Stimulated activated CD8-positive, alpha-beta memory T cell treated with anti-CD3 and anti-CD28 coated beads, Interleukin-7, amount 100 ng/mL, for 1 hour (primary cell): Measurements from ENCODE around the gene DNAAF8.

ENCODE experiments used
- DNase-seq, 2 donors: peaks; one replicate each; pipeline ENCODE4 v3.0.0-alpha.2; 2020; ENCODE audit warnings: low read depth in 2 of 2

Gene DNAAF8

GRCh38 chr16:4695473-4696171, 38.7 kb upstream of the DNAAF8 start:
- DNase-seq, result no peak

DNA sequence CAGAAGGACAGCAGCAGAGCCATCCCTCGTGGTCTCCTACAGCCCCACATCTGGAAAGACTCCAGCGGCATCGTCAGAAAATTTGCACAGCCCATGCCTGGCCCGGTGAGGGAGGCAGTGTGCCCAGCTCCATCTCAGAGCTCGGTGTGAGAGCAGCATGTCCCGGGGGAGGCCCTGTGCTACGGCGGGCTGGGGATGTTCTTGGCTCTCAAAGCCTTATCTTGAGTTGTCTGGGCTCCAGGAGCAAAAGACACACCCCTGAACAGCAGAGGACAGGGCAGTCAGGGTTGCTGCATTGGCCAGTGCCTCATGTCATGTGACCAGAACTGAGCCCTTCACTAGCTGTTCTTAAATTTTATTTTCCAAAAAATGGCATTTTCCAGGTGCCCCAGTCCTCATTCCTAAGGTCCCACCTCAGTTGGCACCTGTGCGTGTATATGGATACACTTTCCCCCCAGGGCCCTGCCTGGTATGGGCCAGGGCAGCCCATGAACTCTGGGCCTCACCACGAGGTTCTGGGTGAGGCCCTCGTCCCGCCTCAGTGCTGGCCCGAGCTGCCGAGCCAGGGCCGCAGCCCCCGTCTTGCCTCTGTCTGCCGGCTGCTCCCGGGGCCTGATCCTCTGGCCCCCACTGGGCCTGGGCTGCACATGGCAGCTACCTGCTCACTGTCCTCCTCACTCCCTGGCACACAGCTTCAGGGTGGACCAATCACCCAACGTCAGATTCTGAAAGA, 38.0 kb upstream of the DNAAF8 start:
- no peak for DNase-seq

GRCh38 chr16:4696905-4697847, 37.2 kb upstream of the DNAAF8 start:
- no peak for DNase-seq

GRCh38 chr16:4697848-4698291, 36.5 kb upstream of the DNAAF8 start:
- DNase-seq, result no peak

- DNase-seq, result no peak
Measured at GRCh38 chr16:4698321-4699045, 35.9 kb upstream of the DNAAF8 start.

DNA sequence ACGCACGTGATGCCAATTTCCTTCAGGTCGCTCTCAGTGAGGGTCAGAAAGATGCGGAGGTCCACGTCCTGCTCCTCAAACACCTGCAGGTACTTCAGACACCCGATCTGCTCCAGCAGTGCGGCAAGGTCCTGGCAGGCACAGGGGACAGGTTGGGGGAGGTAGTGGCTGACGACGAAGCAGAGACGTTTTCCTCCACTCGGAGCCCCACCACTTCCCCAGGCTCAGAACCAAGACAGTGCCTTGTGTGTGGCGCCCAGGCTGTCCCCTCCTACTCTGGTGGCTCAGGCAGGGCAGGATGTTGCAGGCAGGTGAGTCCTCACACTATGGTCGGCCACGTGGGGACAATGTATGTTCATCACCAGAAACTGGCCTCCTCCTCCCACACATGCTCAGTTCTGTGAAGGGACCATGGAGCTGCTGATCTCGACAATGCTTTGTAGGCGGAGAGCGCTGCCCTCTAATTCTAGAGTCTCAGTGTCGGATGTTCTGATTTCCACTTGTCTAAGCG, 35.2 kb upstream of the DNAAF8 start:
- DNase-seq, result no peak

GRCh38 chr16:4700380-4700996, 33.8 kb upstream of the DNAAF8 start:
- DNase-seq, result no peak

DNA sequence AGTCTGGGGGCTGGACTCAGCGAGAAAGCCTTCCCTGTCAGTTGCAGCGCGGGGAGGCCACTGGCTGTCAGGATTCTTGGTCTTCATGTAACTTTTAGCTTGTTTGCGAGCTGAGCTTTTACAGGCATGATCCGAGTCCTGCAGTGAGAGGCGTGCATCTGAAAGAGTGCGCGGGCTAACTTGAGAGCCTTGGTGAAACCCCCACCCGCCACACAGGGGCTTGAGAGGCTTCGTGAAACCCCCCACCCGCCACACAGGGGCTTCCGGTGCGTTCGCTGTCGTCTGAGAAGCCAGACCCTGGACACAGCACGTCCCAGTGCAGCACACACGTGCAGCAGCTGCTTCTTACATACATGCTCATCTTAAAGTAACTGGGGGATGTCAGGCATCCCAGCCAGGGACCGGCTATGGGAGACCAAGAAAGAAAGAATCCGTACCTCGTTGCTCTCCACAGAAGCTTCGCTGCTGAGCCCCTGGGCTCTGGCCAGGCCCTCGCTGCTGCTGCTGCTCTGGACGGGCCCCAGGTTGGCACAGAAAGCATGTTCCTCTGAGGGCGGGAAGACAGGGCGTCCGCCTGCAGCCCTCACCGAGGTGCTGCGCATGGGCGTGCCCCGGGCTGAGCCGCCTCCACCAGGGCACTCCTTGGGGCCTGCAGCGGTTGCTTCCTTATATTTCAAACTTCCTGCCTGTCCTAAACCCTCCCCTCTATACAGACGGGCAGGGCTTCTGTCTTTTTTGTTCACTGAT, 33.2 kb upstream of the DNAAF8 start:
- DNase-seq, result no peak

DNA sequence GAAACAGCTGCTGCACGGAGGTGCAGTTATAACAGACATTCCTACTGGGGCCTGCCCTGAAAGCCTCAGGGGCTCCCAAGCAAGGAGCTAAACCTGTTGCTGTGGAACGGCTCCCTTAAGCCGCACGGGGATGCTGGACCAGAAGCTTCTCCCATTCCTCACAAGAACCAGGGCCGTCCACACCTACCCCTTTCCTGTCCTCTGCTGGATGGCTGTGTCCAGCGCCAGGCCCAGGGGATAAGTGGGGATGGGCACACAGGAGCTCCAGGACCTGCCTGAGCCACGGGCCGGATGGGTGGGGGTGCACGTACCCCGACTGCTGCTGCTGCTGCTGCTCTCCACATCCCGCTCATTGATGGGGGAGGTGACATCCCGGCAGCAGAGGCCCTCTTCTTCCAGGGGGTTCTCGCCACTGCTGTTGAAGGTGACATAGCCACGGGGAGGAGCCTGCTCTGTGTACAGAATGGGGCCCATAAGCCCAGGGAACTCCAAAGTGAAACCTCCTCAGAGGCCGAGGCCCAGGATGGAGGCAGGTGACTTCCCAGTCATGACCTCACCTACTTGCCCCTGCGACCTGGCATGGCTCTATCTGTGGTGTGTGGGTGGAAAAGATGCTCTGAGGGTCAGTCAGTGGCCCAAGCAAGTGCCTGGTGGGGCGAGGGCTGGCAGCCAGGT, 32.4 kb upstream of the DNAAF8 start:
- no peak for DNase-seq

GRCh38 chr16:4702466-4702808, 31.9 kb upstream of the DNAAF8 start:
- no peak for DNase-seq

DNA sequence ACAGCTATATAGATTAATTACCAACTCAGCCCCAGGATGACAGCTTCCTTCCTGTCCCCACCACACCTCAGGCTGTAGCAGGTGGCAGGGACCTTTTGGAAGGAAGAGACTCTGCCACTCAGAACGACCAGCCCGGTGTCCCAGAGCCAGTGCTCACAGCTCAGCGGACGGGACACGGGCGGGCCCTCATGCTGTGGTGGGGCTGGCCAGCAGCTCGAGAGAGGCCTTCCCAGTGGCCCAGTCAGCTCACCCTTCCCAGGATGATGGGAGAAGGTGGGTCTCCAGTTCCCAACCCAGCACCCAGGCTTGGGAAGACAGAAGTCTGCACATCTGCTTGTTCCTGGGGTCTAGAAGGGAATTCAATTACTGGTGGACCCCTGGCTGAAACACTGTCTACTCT, 30.4 kb upstream of the DNAAF8 start:
- no peak for DNase-seq

DNA sequence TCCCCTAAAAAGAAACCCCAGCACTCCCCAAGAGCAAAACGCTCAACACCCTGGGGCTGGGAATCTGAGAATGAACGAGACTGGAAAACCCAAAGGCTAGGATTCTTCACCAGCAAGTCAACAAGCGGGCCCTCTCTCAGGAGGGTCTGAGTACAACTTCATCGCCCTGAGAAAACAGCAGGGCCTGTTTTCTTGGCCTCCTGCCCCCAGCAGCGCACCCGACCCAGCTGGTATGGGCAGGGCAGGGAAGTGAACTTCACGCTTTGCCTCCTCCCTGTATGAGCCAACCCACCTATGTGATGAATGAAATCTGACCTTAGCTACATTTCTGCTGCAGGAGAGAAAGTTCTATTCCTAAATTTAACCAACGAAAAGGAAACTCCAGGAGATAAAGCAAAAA, 29.8 kb upstream of the DNAAF8 start:
- DNase-seq, result no peak

DNA sequence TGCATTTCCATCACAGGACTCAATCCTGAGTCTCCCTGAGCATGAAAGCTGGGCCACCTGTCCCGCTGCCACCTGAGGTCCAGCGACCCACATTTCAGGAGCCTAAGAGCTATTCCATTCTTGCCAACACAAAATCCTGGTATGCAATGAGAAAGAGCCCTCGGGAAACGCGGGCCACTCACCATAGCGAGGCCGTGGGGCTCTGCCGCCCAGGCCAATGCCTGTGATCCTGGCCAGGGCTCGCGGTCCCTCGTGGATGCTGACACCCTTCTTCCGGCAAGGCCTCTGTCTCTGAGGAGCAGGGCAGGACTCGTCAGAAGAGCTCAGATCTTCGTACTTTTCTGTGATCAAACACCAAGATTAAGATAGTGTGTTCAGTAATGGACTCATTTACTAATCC, 29.4 kb upstream of the DNAAF8 start:
- DNase-seq, result no peak

GRCh38 chr16:4706871-4707270, 27.5 kb upstream of the DNAAF8 start:
- no peak for DNase-seq

DNA sequence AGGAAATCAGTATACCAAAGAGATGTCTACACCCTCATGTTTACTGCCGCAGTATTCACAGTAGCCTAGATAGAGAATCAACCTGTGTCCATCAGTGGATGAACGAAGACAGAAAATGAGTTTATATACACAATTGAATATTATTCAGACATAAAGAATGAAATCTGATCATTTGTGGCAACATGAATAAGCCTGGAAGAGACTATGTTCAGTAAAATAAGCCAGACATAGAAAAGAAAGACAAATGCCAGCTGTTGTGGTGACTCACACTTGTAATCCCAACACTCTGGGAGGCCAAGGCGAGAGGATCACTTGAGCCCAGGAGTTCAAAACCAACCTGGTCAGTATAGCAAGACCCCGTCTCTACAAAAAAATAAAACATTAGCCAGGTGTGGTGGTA, 24.9 kb upstream of the DNAAF8 start:
- DNase-seq, result no peak

GRCh38 chr16:4713663-4714501, 20.5 kb upstream of the DNAAF8 start:
- no peak for DNase-seq

GRCh38 chr16:4714996-4715395, 19.3 kb upstream of the DNAAF8 start:
- DNase-seq, result no peak

DNA sequence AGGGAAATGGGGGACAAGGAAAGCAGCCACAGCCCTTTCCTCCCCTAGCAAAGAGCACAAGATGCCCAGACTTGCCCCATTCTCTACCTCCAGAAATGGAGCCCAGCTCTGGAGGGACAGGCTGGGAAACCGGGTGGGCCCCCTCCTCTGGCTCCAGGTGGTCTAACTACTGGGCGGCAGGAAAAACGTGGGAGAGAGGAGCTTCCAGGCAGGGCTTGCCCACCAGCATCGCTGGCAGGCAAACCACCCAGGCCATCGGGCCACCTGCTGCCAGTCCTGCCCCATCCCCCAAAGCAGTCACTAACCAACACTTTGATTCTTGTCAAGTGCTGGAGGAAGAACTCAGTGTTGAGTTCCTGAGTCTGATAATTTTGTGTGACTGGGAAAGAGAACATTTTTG, 15.9 kb upstream of the DNAAF8 start:
- no peak for DNase-seq
